Ectodermal cell (in vitro differentiated cells): ENCODE results near the gene SQSTM1.

ENCODE experiments used
- H3K27ac ChIP-seq: 2 replicates; pipeline ENCODE4 v1.7.0; 2013; ENCODE audit warnings: mild to moderate bottlenecking, low read depth, low read length; ENCODE audit not compliant: insufficient read depth, poor library complexity, severe bottlenecking
- H3K27me3 ChIP-seq: 2 replicates; pipeline ENCODE4 v1.7.0; 2013; ENCODE audit warnings: mild to moderate bottlenecking, low read length; ENCODE audit not compliant: insufficient read depth, control insufficient read depth, poor library complexity, severe bottlenecking
- H3K36me3 ChIP-seq: one replicate; pipeline ENCODE4 v1.7.0; 2013; ENCODE audit warnings: low read length; ENCODE audit not compliant: control insufficient read depth, insufficient read depth
- H3K4me1 ChIP-seq: one replicate; pipeline ENCODE4 v1.7.0; 2013; ENCODE audit warnings: low read length; ENCODE audit not compliant: control insufficient read depth, insufficient read depth
- H3K4me3 ChIP-seq: 2 replicates; pipeline ENCODE4 v1.7.0; 2013; ENCODE audit warnings: low read depth, low read length, control low read depth; ENCODE audit not compliant: insufficient read depth
- H3K9me3 ChIP-seq: 2 replicates; pipeline ENCODE4 v1.7.0; 2013; ENCODE audit warnings: mild to moderate bottlenecking, low read length, moderate library complexity; ENCODE audit not compliant: control insufficient read depth
- WGBS, 2 experiments: methylation state at CpG; one replicate each; pipeline ENCODE4 v1.1.7; 2013; ENCODE audit warnings: missing lambda C conversion rate in 2 of 2; 5-methylcytosine and 5-hydroxymethylcytosine counted together

SQSTM1 gene

GRCh38 chr5:179805529-179806249 lies 15.0 kb upstream of the SQSTM1 start:
- H3K4me1 ChIP-seq = peaks cover 33% of the 10 kb centered on the region
- no peaks in the 10 kb centered on the region for H3K27me3 ChIP-seq
- no peaks in the 10 kb centered on the region for H3K36me3 ChIP-seq
- no peak overlapping the region for H3K27ac ChIP-seq
- peak overlapping the region; percentile 72 for H3K4me3 ChIP-seq
- 6 to 8% methylated on average over 65 of the region's 65 CpGs for WGBS, 2 experiments
- no peaks in the 10 kb centered on the region for H3K9me3 ChIP-seq

- peak within 1 kb of the TSS; percentile 72 for H3K4me3 ChIP-seq
- 0% methylated on average over 108 of the region's 108 CpGs for WGBS, 2 experiments
- H3K36me3 ChIP-seq = no peaks in the 10 kb centered on the region
- peaks cover 33% of the 10 kb centered on the region for H3K4me1 ChIP-seq
- no peaks in the 10 kb centered on the region for H3K27me3 ChIP-seq
- peak within 1 kb of the TSS; percentile 16 for H3K27ac ChIP-seq
- no peaks in the 10 kb centered on the region for H3K9me3 ChIP-seq
Observed at GRCh38 chr5:179806250-179807048, 14.3 kb upstream of the SQSTM1 start, which contains the start of gene MGAT4B. Gene MGAT4B, minus strand, starts transcription at chr5:179806866. Its CDS starts 283 bp downstream, at chr5:179806583.

- H3K4me1 ChIP-seq = no peaks in the 10 kb centered on the region
- H3K27me3 ChIP-seq = peaks cover 14% of the 10 kb centered on the region
- no peak overlapping the region for H3K27ac ChIP-seq
- WGBS, 2 experiments = 95 to 96% methylated on average over 27 of the region's 27 CpGs
- no peak overlapping the region for H3K4me3 ChIP-seq
- no peaks in the 10 kb centered on the region for H3K36me3 ChIP-seq
- no peaks in the 10 kb centered on the region for H3K9me3 ChIP-seq
Observed at GRCh38 chr5:179812135-179812825, 8.4 kb upstream of the SQSTM1 start.

- Histone ChIP-seq H3K36me3 (no peaks in the 10 kb centered on the region), H3K9me3 (no peaks in the 10 kb centered on the region), H3K4me3 (no peak overlapping the region), H3K27ac (no peak overlapping the region), H3K4me1 (peaks cover under 1% of the 10 kb centered on the region), H3K27me3 (peaks cover 22% of the 10 kb centered on the region)
- 75 to 94% methylated on average over 5 of the region's 5 CpGs for WGBS, 2 experiments
Observed at GRCh38 chr5:179812997-179813607, 7.6 kb upstream of the SQSTM1 start.

- no peaks in the 10 kb centered on the region for H3K9me3 ChIP-seq
- 72 to 76% methylated on average over 3 of the region's 3 CpGs for WGBS, 2 experiments
- H3K36me3 ChIP-seq = no peaks in the 10 kb centered on the region
- H3K4me1 ChIP-seq = peaks cover 9% of the 10 kb centered on the region
- no peak overlapping the region for H3K27ac ChIP-seq
- no peak overlapping the region for H3K4me3 ChIP-seq
- peaks cover 30% of the 10 kb centered on the region for H3K27me3 ChIP-seq
Observed at GRCh38 chr5:179814090-179814489, 6.6 kb upstream of the SQSTM1 start.

- Histone ChIP-seq H3K9me3 (no peaks in the 10 kb centered on the region), H3K4me1 (peaks cover 15% of the 10 kb centered on the region), H3K27ac (no peak overlapping the region), H3K36me3 (no peaks in the 10 kb centered on the region), H3K4me3 (no peak overlapping the region), H3K27me3 (peaks cover 35% of the 10 kb centered on the region)
- 94 to 95% methylated on average over 21 of the region's 21 CpGs for WGBS, 2 experiments
Observed at GRCh38 chr5:179815491-179816249, 5.0 kb upstream of the SQSTM1 start.

GRCh38 chr5:179816401-179816795 lies 4.3 kb upstream of the SQSTM1 start:
- no peak overlapping the region for H3K27ac ChIP-seq
- WGBS, 2 experiments = 65 to 69% methylated on average over 23 of the region's 23 CpGs
- peaks cover 15% of the 10 kb centered on the region for H3K4me1 ChIP-seq
- H3K36me3 ChIP-seq = no peaks in the 10 kb centered on the region
- peak overlapping the region; percentile 35 for H3K4me3 ChIP-seq
- peaks cover 35% of the 10 kb centered on the region for H3K27me3 ChIP-seq
- no peaks in the 10 kb centered on the region for H3K9me3 ChIP-seq

- no peaks in the 10 kb centered on the region for H3K36me3 ChIP-seq
- no peak overlapping the region for H3K27ac ChIP-seq
- peaks cover 17% of the 10 kb centered on the region for H3K4me1 ChIP-seq
- H3K27me3 ChIP-seq = peaks cover 35% of the 10 kb centered on the region
- no peaks in the 10 kb centered on the region for H3K9me3 ChIP-seq
- H3K4me3 ChIP-seq = peak overlapping the region; percentile 35
- 3 to 4% methylated on average over 72 of the region's 72 CpGs for WGBS, 2 experiments
Observed at GRCh38 chr5:179816796-179817469, 3.8 kb upstream of the SQSTM1 start.

- H3K4me3 ChIP-seq = peak overlapping the region; percentile 35
Observed at GRCh38 chr5:179817470-179817840, 3.2 kb upstream of the SQSTM1 start.

More at GRCh38 chr5:179817470-179817840, 3.2 kb upstream of the SQSTM1 start:
- Histone ChIP-seq H3K36me3 (no peaks in the 10 kb centered on the region), H3K27ac (no peak overlapping the region), H3K4me1 (peaks cover 23% of the 10 kb centered on the region), H3K9me3 (no peaks in the 10 kb centered on the region), H3K27me3 (peaks cover 35% of the 10 kb centered on the region)
- WGBS, 2 experiments = 71 to 78% methylated on average over 8 of the region's 8 CpGs
